Panc1 (cell line): ENCODE results near the gene KLK13. TPM values are rescaled to one million over a fixed set of nuclear protein-coding genes. Genes with fewer than 3 reads are reported as not detected.

Source experiments
- ATAC-seq: fragments of 200-7000 bp; cut with Tn5 transposase; 2 replicates; pipeline ENCODE4 v1.9.1; 2020; ENCODE audit warnings: mild to moderate bottlenecking, moderate library complexity
- BruUV-seq: library from RNA; stranded (reverse); fragments of 400-500 nt; replicated peaks from 2 replicates; lab custom pipeline; 2021; lab: Mats Ljungman, UMichigan
- CTCF ChIA-PET: fragments of 300-600 bp; sonication (Branson Sonifier 250); formaldehyde crosslinking; loops from one replicate; lab custom pipeline; 2022; ENCODE audit warnings: antibody characterized with exemption; lab: Charles Lee
- POLR2A ChIA-PET: fragments of 300-600 bp; sonication (Branson Sonifier 250); formaldehyde crosslinking; loops from one replicate; lab custom pipeline; 2022; ENCODE audit warnings: antibody characterized with exemption; lab: Charles Lee
- DNase-seq: peaks from one replicate; pipeline ENCODE4 v3.0.0-alpha.2; 2010; ENCODE audit warnings: low read depth, low spot score
- H3K27ac ChIP-seq: 2 replicates; pipeline ENCODE4 v1.5.1; 2011; ENCODE audit warnings: mild to moderate bottlenecking, low read length, inconsistent platforms
- H3K27me3 ChIP-seq: fragments of 200-500 bp; sonication (Bioruptor generic); 2 replicates; pipeline ENCODE4 v1.6.0; 2014; ENCODE audit warnings: low read length, inconsistent platforms; ENCODE audit not compliant: control insufficient read depth, insufficient read depth
- H3K36me3 ChIP-seq: fragments of 200-500 bp; sonication (Bioruptor generic); 2 replicates; pipeline ENCODE4 v1.5.1; 2014; ENCODE audit warnings: inconsistent platforms, mild to moderate bottlenecking, low read length, moderate library complexity; ENCODE audit not compliant: control insufficient read depth, insufficient read depth
- H3K4me1 ChIP-seq: 2 replicates; pipeline ENCODE4 v1.5.1; 2011; ENCODE audit warnings: inconsistent platforms, mild to moderate bottlenecking, low read length, moderate library complexity; ENCODE audit not compliant: control insufficient read depth, insufficient read depth
- H3K4me3 ChIP-seq, 2 experiments: 2 replicates each; pipeline ENCODE4 v1.5.1; 2011 to 2012; ENCODE audit warnings: low read depth in 2 of 2, low read length in 2 of 2, mild to moderate bottlenecking in 2 of 2, inconsistent platforms in 1 of 2, moderate library complexity in 1 of 2
- H3K9me3 ChIP-seq: fragments of 200-500 bp; sonication (Bioruptor generic); 2 replicates; pipeline ENCODE4 v1.5.1; 2014; ENCODE audit warnings: low read depth, mild to moderate bottlenecking, inconsistent platforms, low read length, moderate library complexity; ENCODE audit not compliant: control insufficient read depth, insufficient read depth
- CTCF ChIP-seq: fragments of 450-650 bp; IDR thresholded peaks from 2 replicates; pipeline ENCODE4 v1.5.1; 2017; ENCODE audit warnings: mild to moderate bottlenecking
- POLR2AphosphoS5 ChIP-seq: IDR thresholded peaks from 2 replicates; pipeline ENCODE4 v1.6.1; 2012; ENCODE audit warnings: mild to moderate bottlenecking, low read depth, low read length, moderate library complexity
- REST ChIP-seq, 2 experiments: IDR thresholded peaks; 2 replicates each; pipeline ENCODE4 v1.6.1; 2011 to 2012; ENCODE audit warnings: low read depth in 2 of 2, control low read depth in 1 of 2, low read length in 1 of 2, mild to moderate bottlenecking in 1 of 2, moderate library complexity in 1 of 2; ENCODE audit not compliant: insufficient read depth in 1 of 2
- SIN3A ChIP-seq: IDR thresholded peaks from 2 replicates; pipeline ENCODE4 v1.6.1; 2012; ENCODE audit warnings: low read depth, mild to moderate bottlenecking, low read length, moderate library complexity, borderline replicate concordance; ENCODE audit not compliant: insufficient read depth
- TCF7L2 ChIP-seq: IDR thresholded peaks from 2 replicates; pipeline ENCODE4 v1.6.1; 2011; ENCODE audit warnings: mild to moderate bottlenecking, low read depth, low read length, inconsistent platforms
- in situ Hi-C: cut with HindIII; loops from 2 replicates; pipeline ENCODE4 v1.10.0; 2016; ENCODE audit warnings: low sequenced_read_pairs, low pct_unique_long_range_greater_than_20kb
- intact Hi-C: fragments of 100-400 bp; cut with micrococcal nuclease; formaldehyde crosslinking; loops from one replicate; pipeline ENCODE4 v1.10.0; 2022; ENCODE audit not compliant: unreplicated experiment
- total RNA-seq: library from RNA; stranded (reverse); gene quantifications from one replicate; pipeline ENCODE4 v1.2.1, GENCODE V29; 2021; ENCODE audit not compliant: unreplicated experiment

Gene KLK13
- total RNA-seq, 1 experiment from 2014 or later = not detected

GRCh38 chr19:51066393-51067186 lies 1.7 kb upstream of the KLK13 start:
- DNase-seq (no peak), ATAC-seq (no peak)
- H3K36me3 ChIP-seq = no peaks in the 10 kb centered on the region
- no TSS peak for BruUV-seq
- intact Hi-C loops (no loop called here), in situ Hi-C loops (no loop called here)
- no peaks in the 10 kb centered on the region for H3K4me1 ChIP-seq
- no peaks in the 10 kb centered on the region for H3K9me3 ChIP-seq
- ChIA-PET POLR2A (no interaction called here), CTCF (no interaction called here)
- H3K27me3 ChIP-seq = no peaks in the 10 kb centered on the region
- H3K27ac ChIP-seq = no peak overlapping the region
- no peak for TF ChIP-seq POLR2AphosphoS5
- no peak for TF ChIP-seq TCF7L2
- no peak for TF ChIP-seq REST (IDR thresholded peaks at IDR 0.05; ENCODE audit: insufficient read depth in 1 of 2, low read depth in 2 of 2, low read length in 1 of 2)
- TF ChIP-seq CTCF = no peak
- TF ChIP-seq SIN3A = no peak
- H3K4me3 ChIP-seq = no peak overlapping the region

GRCh38 chr19:51065221-51065960 lies 499 bp upstream of the KLK13 start:
- Histone ChIP-seq H3K9me3 (no peaks in the 10 kb centered on the region), H3K4me3 (no peak overlapping the region; a peak in 1 of 4 replicates), H3K4me1 (no peaks in the 10 kb centered on the region), H3K27ac (no peak overlapping the region), H3K36me3 (no peaks in the 10 kb centered on the region), H3K27me3 (no peaks in the 10 kb centered on the region)
- intact Hi-C loops = no loop called here
- DNase-seq (no peak), ATAC-seq (peak; percentile 38; the same call in 1 of the 2 replicates)
- CTCF ChIA-PET = interaction anchor here (0.8 kb wide), 1 partner anchor 10 kb away, joined by 8 read pairs; no protein-coding TSS in a partner anchor
- TF ChIP-seq POLR2AphosphoS5 (no peak), TCF7L2 (no peak), SIN3A (no peak), REST (IDR thresholded peaks at IDR 0.05; ENCODE audit: insufficient read depth in 1 of 2, low read depth in 2 of 2, low read length in 1 of 2) (no peak), CTCF (no peak)
- POLR2A ChIA-PET = no interaction called here
- BruUV-seq = no TSS peak
- in situ Hi-C loops = no loop called here
